Adrenal gland (tissue), 12 donors: ENCODE data around the gene ACOX2. TPM values are rescaled to one million over a fixed set of nuclear protein-coding genes. Genes with fewer than 3 reads are reported as not detected.

Source experiments
- DNase-seq, 7 donors: peaks; one replicate each; pipeline ENCODE4 v3.0.0-alpha.2; 2019 to 2020
- H3K27ac ChIP-seq, 5 donors: fragments of 200-600 bp; sonication (generic) in 4 of 5; 1 replicate in 3 of 5; 2 replicates in 2 of 5; pipeline versions ENCODE4 v1.5.1 to v1.8.0; 2016 to 2020; ENCODE audit warnings: mild to moderate bottlenecking in 1 of 5
- H3K27me3 ChIP-seq: fragments of 200-600 bp; 2 replicates; pipeline ENCODE4 v1.8.0; 2021
- H3K36me3 ChIP-seq, 2 donors: fragments of 200-600 bp; replicated peaks in 1 of 2; 1 replicate in 1 of 2; 2 replicates in 1 of 2; pipeline versions ENCODE4 v1.5.1 to v1.8.0; 2018 to 2022
- H3K4me1 ChIP-seq, 2 donors: fragments of 200-600 bp; replicated peaks in 1 of 2; 1 replicate in 1 of 2; 2 replicates in 1 of 2; pipeline versions ENCODE4 v1.5.1 to v1.8.0; 2018 to 2021
- H3K4me3 ChIP-seq, 4 donors: fragments of 200-600 bp; sonication (generic) in 3 of 4; one replicate each; pipeline ENCODE4 v1.5.1; 2016 to 2018
- H3K9me3 ChIP-seq, 3 donors: fragments of 200-600 bp; sonication (generic) in 1 of 3; replicated peaks in 1 of 3; 1 replicate in 2 of 3; 2 replicates in 1 of 3; pipeline versions ENCODE4 v1.5.1 to v1.8.0; 2016 to 2021
- POLR2A ChIP-seq, 2 donors: fragments of 450-650 bp; IDR thresholded peaks; one replicate each; pipeline ENCODE4 v1.6.1; 2017; ENCODE audit warnings: antibody characterized with exemption in 2 of 2, mild to moderate bottlenecking in 2 of 2, moderate library complexity in 1 of 2
- WGBS, 4 donors: extraction: QIAGEN DNeasy Blood & Tissue Kit in 2 of 4; methylation state at CpG; one replicate each; pipeline versions ENCODE4 v1.1.5 to v1.1.7; 2013 to 2017; 5-methylcytosine and 5-hydroxymethylcytosine counted together
- intact Hi-C, 2 donors: fragments of 100-400 bp; cut with DNase I; formaldehyde crosslinking; loops; one replicate each; pipeline versions ENCODE4 v1.14.1 to v1.15.0; 2022 to 2023
- polyA plus RNA-seq, 3 donors: library from polyadenylated mRNA; stranded (reverse); fragments of 200-250 nt in 2 of 3; fragments of 350-450 nt in 1 of 3; fragmentation: Illumina TruSeq in 1 of 3; extraction: RNeasy Lipid Tissue Mini Kit (QIAGEN cat#74804) in 1 of 3; gene quantifications; one replicate each; pipeline ENCODE4 v1.2.3, GENCODE V29; 2013 to 2014
- total RNA-seq, 9 donors: library from RNA; depleted of rRNA in 4 of 9; stranded (reverse); fragments of >200 nt in 4 of 9; fragments of 120-200 nt in 1 of 9; fragmentation: NEBNext Ultra II Directional in 1 of 9; extraction: Animal tissue kit (Norgen Biotek cat#: 25700) in 1 of 9; gene quantifications; one replicate each; pipeline versions ENCODE4 v1.1.0 to v1.2.4, GENCODE V29; 2013 to 2023
- TF ChIP-seq, protein P1 (sequence below), 6 experiments: fragments of 450-650 bp in 4 of 6; fragments of 200-600 bp in 2 of 6; sonication (generic) in 1 of 6; IDR thresholded peaks; 1 replicate in 5 of 6; 2 replicates in 1 of 6; pipeline versions ENCODE4 v1.5.1 to v1.8.0; 2016 to 2021; ENCODE audit warnings: antibody characterized with exemption in 6 of 6, mild to moderate bottlenecking in 2 of 6, moderate library complexity in 1 of 6
- donor health status: healthy with polysubstance abuse.
- donor health status: Bipolar disorder and iron deficiency.
- donor health status: DM: yes; HTN: yes; CAD: no.
- donor health status: DM: no; HTN: no; CAD: no.
- donor health status: DM: no; HTN: no; CAD: no.
- donor health status: DM: yes; HTN: yes; CAD: no.

Gene ACOX2
- total and polyA plus RNA-seq, 12 donors: 8.1 to 65.5 (median 32.8) TPM

- WGBS, 4 donors: 78 to 100% (median 96%) methylated on average over 1 of the region's 1 CpG
- no peak overlapping the region for H3K27ac ChIP-seq
- no peaks in the 10 kb centered on the region for H3K27me3 ChIP-seq
- TF ChIP-seq, protein P1, sequence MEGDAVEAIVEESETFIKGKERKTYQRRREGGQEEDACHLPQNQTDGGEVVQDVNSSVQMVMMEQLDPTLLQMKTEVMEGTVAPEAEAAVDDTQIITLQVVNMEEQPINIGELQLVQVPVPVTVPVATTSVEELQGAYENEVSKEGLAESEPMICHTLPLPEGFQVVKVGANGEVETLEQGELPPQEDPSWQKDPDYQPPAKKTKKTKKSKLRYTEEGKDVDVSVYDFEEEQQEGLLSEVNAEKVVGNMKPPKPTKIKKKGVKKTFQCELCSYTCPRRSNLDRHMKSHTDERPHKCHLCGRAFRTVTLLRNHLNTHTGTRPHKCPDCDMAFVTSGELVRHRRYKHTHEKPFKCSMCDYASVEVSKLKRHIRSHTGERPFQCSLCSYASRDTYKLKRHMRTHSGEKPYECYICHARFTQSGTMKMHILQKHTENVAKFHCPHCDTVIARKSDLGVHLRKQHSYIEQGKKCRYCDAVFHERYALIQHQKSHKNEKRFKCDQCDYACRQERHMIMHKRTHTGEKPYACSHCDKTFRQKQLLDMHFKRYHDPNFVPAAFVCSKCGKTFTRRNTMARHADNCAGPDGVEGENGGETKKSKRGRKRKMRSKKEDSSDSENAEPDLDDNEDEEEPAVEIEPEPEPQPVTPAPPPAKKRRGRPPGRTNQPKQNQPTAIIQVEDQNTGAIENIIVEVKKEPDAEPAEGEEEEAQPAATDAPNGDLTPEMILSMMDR (IDR thresholded peaks at IDR 0.05): no peak
- TF ChIP-seq POLR2A (IDR thresholded peaks at IDR 0.05): no peak
- H3K9me3 ChIP-seq: no peaks in the 10 kb centered on the region
- no peak overlapping the region for H3K4me3 ChIP-seq
- H3K4me1 ChIP-seq: peaks cover 11 to 17% of the 10 kb centered on the region in 2 donors
- no peak for DNase-seq
- H3K36me3 ChIP-seq: no peaks in the 10 kb centered on the region
- intact Hi-C loops: no loop called here
Measured at GRCh38 chr3:58474348-58474911, 62.6 kb downstream of the ACOX2 start.

GRCh38 chr3:58473275-58473674, 63.7 kb downstream of the ACOX2 start:
- TF ChIP-seq POLR2A (IDR thresholded peaks at IDR 0.05): no peak
- TF ChIP-seq, protein P1 (IDR thresholded peaks at IDR 0.05): no peak
- intact Hi-C loops: no loop called here
- 92 to 100% (median 95%) methylated on average over 1 of the region's 1 CpG for WGBS, 4 donors

DNA sequence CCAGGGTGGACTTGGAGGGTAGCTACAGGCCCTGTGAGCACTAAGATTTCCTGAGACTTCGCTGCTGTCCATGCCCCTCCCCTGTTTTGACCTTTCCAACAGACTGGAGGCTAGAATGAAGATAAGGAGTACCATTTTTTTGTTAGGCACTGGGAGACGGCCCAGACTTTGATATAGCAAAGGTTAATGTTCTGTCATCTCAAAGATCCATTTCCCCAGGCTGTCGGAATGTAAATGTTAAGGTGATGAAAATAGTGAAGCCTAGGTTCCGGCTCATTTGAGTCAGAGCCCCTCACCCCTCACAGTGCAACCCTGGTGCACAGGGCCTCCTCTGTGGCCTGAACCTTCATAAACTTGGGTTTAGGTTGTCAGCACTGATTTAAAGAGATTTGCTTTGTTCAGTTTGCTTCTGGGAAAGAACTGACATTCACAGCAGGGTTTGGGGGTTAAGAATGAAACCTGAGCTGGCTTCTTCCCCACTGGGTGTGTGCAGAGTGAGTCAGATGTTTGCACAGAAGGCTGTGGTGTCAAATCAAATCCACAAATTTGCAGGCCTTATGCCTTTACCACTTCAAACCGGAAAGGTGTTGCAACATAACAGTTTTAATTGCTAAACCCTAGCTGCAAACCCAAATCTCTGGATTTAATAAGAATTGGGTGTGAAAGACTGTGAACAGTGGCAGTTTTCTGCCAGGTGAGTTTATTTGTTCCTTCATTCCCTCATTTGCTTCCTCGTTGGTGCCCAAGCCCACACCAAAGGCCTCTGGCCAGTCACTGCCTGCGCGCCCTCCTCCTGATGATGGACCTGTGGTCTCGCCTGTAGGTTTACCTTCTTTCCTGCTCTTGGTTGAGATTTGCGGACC, 65.7 kb downstream of the ACOX2 start:
- Histone ChIP-seq H3K36me3 (no peaks in the 10 kb centered on the region), H3K4me3 (no peak overlapping the region), H3K9me3 (no peaks in the 10 kb centered on the region), H3K4me1 (peaks cover 11 to 17% of the 10 kb centered on the region in 2 donors), H3K27ac (peak overlapping the region in 3 of 5 donors; percentile 40 to 64 (median 54)), H3K27me3 (no peaks in the 10 kb centered on the region)
- peak in 6 of 7 donors; percentile 26 to 67 (median 44) for DNase-seq
- intact Hi-C loops: no loop called here
- TF ChIP-seq, protein P1 (IDR thresholded peaks at IDR 0.05): no peak
- TF ChIP-seq POLR2A (IDR thresholded peaks at IDR 0.05): no peak
- WGBS, 4 donors: 51 to 59% (median 55%) methylated on average over 10 of the region's 10 CpGs

More at GRCh38 chr3:58473275-58473674, 63.7 kb downstream of the ACOX2 start:
- H3K36me3 ChIP-seq: no peaks in the 10 kb centered on the region
- H3K9me3 ChIP-seq: no peaks in the 10 kb centered on the region
- DNase-seq: no peak
- H3K27ac ChIP-seq: no peak overlapping the region
- no peaks in the 10 kb centered on the region for H3K27me3 ChIP-seq
- H3K4me3 ChIP-seq: no peak overlapping the region
- peaks cover 11 to 17% of the 10 kb centered on the region in 2 donors for H3K4me1 ChIP-seq

GRCh38 chr3:58470363-58471024, 66.5 kb downstream of the ACOX2 start:
- no peak for TF ChIP-seq POLR2A (IDR thresholded peaks at IDR 0.05)
- TF ChIP-seq, protein P1 (IDR thresholded peaks at IDR 0.05): no peak
- H3K4me3 ChIP-seq: no peak overlapping the region
- 92 to 96% (median 96%) methylated on average over 12 of the region's 12 CpGs for WGBS, 4 donors
- DNase-seq: no peak
- peak overlapping the region in 2 of 5 donors; percentile 54 to 64 for H3K27ac ChIP-seq
- peaks cover 11 to 17% of the 10 kb centered on the region in 2 donors for H3K4me1 ChIP-seq
- intact Hi-C loops: no loop called here
- H3K36me3 ChIP-seq: no peaks in the 10 kb centered on the region
- H3K27me3 ChIP-seq: no peaks in the 10 kb centered on the region
- no peaks in the 10 kb centered on the region for H3K9me3 ChIP-seq
